CD4-positive, alpha-beta T cell treated with Interleukin-4 for 4 hours (primary cell): ENCODE data around the gene OMA1.
"Not testable (repeated sequence)": the region's sequence is repeated elsewhere in the genome, so short reads cannot be mapped to it uniquely, and the experiment has no call there.

Experiments used
- DNase-seq: peaks from one replicate; pipeline ENCODE4 v3.0.0-alpha.2; 2020

OMA1 gene

DNA sequence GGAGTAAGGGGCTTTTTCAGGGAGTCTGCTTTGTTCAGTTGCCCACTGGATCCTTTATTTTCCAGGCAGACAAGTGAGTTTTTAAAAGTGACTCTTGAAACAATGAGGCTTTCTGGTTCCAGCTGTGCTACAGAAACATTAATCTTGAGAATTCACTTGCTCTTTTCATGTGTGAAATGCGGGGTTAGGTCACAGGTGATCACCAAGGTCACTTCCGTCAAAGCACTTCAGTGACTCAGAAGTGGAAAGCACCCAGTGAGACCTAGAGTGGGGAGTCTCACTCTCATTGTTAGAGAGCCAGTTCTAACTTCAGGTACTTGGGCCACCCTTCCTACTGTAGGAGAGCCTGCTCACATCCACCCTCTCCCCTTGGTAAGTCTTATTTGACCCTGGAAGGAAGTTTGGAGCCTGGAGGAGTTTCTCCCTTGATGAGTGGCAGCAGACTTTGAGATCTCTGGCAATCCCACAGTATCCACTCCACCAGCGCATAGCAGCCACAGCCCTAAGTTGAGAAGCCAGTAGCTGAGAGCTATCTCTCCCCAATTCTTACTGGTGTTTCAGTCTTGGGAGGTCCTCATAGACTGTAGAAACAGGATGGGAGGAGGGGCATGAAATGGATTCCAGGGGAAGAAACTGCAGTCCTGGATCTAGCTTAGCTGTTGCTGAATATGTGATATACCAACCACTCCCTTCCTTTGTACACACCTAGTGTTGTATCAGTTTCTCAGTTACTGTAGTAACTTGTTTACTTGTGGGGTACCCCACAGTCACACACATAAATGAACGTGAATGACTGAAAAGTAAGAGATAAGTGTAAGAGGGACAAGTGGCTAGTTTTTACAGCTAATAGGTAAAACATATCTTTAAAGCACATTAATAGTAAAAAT lies 27.4 kb upstream of the OMA1 start:
- DNase-seq: peak; percentile 44

- DNase-seq: no peak
These were observed 26.6 kb upstream of the OMA1 start for GRCh38 chr1:58573138-58573537.

GRCh38 chr1:58572690-58573089 lies 26.2 kb upstream of the OMA1 start:
- no peak for DNase-seq

- no peak for DNase-seq
These were observed 25.1 kb upstream of the OMA1 start for GRCh38 chr1:58571616-58572015.

- DNase-seq: no peak
These were observed 24.3 kb upstream of the OMA1 start for GRCh38 chr1:58570817-58571216.

GRCh38 chr1:58570094-58570493 lies 23.6 kb upstream of the OMA1 start:
- DNase-seq: no peak

GRCh38 chr1:58568911-58569310 lies 22.4 kb upstream of the OMA1 start:
- DNase-seq: no peak

- no peak for DNase-seq
These were observed 21.8 kb upstream of the OMA1 start for GRCh38 chr1:58568271-58568860.

DNA sequence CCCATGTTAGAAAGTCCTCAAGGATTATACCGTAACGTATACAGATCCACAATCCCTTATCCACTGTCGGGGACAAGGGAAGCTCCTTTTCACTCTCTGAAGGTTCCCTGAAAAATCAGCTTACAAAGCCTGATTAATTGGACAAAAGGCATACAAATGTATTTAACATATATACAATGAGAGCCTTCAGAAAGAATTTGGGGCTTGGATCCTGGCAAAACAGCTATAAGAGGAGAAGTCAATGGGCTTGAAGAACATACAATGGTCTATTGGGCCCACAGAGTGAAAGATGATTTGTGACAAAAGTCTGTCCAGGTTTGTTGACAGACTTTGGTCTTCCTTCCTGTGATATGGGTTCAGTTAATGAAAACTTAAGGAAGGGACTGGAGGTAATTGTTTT lies 19.8 kb upstream of the OMA1 start:
- DNase-seq: no peak

DNA sequence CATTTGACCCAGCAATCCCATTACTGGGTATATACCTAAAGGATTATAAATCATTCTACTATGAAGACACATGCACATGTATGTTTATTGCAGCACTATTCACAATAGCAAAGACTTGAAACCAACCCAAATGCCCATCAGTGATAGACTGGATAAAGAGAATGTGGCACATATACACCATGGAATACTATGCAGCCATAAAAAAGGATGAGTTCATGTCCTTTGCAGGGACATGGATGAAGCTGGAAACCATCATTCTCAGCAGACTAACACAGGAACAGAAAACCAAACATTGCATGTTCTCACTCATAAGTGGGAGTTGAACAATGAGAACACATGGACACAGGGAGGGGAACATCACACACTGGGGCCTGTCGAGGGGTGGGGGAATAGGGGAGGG lies 17.2 kb upstream of the OMA1 start:
- DNase-seq: not testable (repeated sequence)

GRCh38 chr1:58561633-58562032 lies 15.1 kb upstream of the OMA1 start:
- no peak for DNase-seq

DNA sequence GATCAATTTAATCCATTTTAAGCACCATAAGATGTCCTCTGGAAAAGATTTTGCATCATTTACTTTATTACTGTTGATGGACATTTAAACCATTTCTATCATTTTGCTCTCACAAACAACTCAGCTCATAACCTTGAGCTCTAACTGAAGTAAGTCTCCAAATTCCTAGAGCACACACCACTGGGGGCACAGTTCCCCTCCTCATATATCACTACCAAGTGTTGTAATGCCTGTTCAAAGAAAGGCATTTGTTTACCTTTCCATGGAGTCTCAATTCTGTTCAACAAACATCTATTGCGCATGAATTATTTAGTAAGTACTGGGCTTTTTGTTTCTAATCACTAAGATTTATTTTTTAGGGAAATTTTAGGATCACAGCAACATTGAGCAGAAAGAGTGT lies 8.9 kb upstream of the OMA1 start:
- no peak for DNase-seq

- DNase-seq: no peak
These were observed 4.9 kb upstream of the OMA1 start for GRCh38 chr1:58551186-58552140.

GRCh38 chr1:58549291-58549690 lies 2.8 kb upstream of the OMA1 start:
- not testable (repeated sequence) for DNase-seq

DNA sequence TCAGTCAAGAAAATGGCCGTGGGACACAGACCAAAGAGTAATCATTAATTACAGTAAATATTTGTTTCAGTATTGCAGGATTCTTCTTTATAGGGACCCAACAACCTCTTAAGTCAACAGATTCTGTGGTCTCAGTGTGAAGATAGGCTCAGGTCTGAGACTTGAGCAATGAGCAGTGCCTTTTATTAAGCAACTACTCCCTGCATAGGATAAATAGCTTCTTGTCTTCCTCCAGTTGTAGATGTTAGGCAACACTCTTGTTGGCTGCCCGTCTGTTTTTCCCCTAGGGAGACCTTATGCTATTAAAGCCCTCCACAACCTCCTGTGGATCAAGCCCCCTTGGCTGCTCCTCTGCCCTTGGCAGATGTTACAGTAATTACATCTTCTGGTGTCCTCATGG lies 1.8 kb upstream of the OMA1 start:
- DNase-seq: no peak

DNA sequence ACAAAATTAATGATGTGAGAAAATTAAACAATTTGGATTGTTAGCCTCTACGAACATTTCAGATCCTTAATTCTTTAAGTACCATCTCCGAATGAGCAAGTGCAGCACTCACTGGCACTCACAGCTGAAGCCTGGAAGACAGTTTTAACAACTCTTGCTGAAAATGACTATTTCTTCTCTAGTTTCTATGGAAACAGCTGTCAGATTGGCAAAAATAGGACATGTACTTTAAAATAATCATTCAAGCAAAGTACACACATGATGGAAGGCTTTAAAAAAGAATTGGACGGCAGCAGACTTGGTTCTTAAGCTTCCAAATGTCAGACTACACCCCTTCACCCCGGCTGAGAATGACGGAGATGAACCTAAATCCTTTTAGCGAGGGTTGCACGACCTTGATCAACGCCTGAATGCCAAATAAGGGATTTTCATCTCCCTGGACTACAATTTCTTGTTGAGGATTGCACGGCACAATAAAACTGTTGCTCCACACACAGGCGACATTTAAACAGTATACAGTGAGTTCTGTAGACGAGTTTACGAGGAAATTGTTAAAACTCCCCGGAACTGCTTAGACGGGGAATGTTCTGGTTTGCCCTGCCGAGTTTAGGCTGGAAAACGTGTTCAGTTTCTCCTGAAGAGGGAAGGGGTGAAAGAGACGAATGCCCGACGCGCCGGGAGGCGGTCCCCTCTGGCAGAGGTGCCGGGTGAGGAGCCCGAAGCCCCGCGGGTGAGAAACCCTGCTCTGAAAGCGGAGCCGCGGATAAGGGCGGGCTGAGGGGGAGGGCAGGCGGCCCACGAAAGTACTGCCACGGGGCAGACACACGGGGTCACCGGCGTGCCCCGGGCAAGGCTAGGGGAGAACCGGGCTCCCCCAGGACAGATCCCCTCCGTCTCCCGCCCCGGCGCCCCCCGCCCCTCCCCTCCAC lies 671 bp downstream of the OMA1 start:
- DNase-seq: peak; percentile 73

DNA sequence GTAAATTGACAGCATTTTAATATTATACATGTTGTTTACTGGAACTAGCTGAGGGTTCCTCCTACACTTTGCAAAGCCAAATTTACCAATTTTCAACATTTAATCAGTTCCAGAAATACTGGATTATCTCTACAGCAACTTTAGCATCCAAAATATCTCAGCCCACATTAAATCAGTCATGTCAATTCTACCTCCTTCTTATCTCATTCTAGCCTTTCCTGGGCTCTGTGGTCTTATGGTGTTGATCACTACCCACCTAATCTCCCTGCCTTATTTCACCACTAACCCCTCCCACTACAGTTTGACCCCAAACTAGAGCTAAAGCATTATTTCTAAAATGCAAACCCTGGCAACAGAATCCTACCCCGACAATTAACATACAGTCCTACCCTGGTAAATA lies 3.3 kb downstream of the OMA1 start:
- no peak for DNase-seq

- DNase-seq: no peak
These were observed 7.0 kb downstream of the OMA1 start for GRCh38 chr1:58539553-58539952.

DNA sequence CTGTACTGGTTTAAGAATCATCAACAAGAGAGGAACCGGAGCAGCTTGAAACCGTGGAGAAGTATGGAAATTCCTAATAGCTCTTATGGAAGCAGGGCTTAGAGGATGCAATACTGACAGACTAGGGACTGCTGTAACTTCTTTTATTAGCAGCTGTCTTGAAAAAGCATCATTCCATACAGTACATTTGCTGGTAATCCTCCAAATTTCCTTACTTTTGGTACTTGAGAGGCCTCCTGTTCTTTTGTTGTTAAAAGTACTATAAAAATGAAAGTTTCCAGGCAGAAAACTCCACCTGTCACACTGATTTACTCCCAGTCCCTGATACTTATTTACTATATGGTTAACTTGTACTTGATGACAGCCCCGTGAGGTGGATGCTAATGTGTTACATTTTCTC lies 7.7 kb downstream of the OMA1 start:
- no peak for DNase-seq

GRCh38 chr1:58531842-58532241 lies 14.7 kb downstream of the OMA1 start:
- DNase-seq: not testable (repeated sequence)

DNA sequence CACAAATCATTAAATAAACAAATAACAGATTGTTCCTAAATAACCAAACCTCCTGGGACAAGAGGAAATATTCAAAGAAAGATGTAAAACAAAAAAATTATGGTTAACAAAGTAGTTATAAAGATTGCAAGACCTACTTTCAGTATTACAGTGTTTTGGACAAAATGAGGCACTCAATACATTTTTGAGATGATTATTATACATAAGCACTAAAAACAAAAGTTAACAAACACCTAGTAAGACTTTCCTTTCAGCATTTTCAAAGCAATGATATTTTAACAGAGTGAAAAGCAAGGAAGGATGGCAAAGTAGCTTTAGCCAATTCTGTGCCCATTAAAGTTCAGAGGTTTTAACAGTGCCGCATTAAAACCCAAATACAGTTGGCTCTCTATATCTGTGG lies 17.2 kb downstream of the OMA1 start:
- DNase-seq: no peak

- DNase-seq: no peak
These were observed 18.0 kb downstream of the OMA1 start for GRCh38 chr1:58528518-58528917.
